Activated T-cell treated with anti-CD3 and anti-CD28 coated beads for 48 hours (primary cell): ENCODE data around the gene BMP5.

ENCODE experiments used
- DNase-seq: peaks from one replicate; pipeline ENCODE4 v3.0.0-alpha.2; 2020; ENCODE audit warnings: low read depth

BMP5 gene

GRCh38 chr6:55708711-55709110 is 166.7 kb downstream of the BMP5 start:
- DNase-seq = no peak

GRCh38 chr6:55705451-55706440 is 169.6 kb downstream of the BMP5 start:
- no peak for DNase-seq

GRCh38 chr6:55704421-55704820 is 171.0 kb downstream of the BMP5 start:
- no peak for DNase-seq
